Lung (tissue), 12 donors: Measurements from ENCODE around the gene TMEM94. TPM values are rescaled to one million over a fixed set of nuclear protein-coding genes. Genes with fewer than 3 reads are reported as not detected.
"Not testable (repeated sequence)": the region's sequence is repeated elsewhere in the genome, so short reads cannot be mapped to it uniquely, and the experiment has no call there.

ENCODE experiments used
- ATAC-seq: fragments of 200-7000 bp; cut with Tn5 transposase; one replicate; pipeline ENCODE4 v1.9.1; 2020; ENCODE audit warnings: moderate number of reproducible peaks; ENCODE audit not compliant: insufficient read depth, low FRiP score
- DNase-seq, 3 donors: peaks; one replicate each; pipeline ENCODE4 v3.0.0-alpha.2; 2013 to 2017
- H3K27ac ChIP-seq, 2 donors: one replicate each; pipeline ENCODE4 v1.5.1; 2013; ENCODE audit warnings: mild to moderate bottlenecking in 2 of 2, moderate library complexity in 2 of 2, control low read depth in 1 of 2, inconsistent platforms in 1 of 2, low read depth in 1 of 2, low read length in 1 of 2
- H3K27me3 ChIP-seq, 3 donors: one replicate each; pipeline ENCODE4 v1.5.1; 2013; ENCODE audit warnings: low read length in 2 of 3; ENCODE audit not compliant: control insufficient read depth in 3 of 3, insufficient read depth in 3 of 3
- H3K36me3 ChIP-seq, 4 donors: one replicate each; pipeline ENCODE4 v1.5.1; 2013; ENCODE audit warnings: low read length in 4 of 4, mild to moderate bottlenecking in 1 of 4, moderate library complexity in 1 of 4; ENCODE audit not compliant: control insufficient read depth in 4 of 4, insufficient read depth in 4 of 4
- H3K4me1 ChIP-seq, 5 donors: one replicate each; pipeline ENCODE4 v1.5.1; 2013; ENCODE audit warnings: low read length in 5 of 5, mild to moderate bottlenecking in 2 of 5, moderate library complexity in 1 of 5; ENCODE audit not compliant: control insufficient read depth in 5 of 5, insufficient read depth in 5 of 5
- H3K4me3 ChIP-seq: one replicate; pipeline ENCODE4 v1.5.1; 2013; ENCODE audit warnings: mild to moderate bottlenecking, control low read depth, moderate library complexity
- H3K9ac ChIP-seq, 2 donors: one replicate each; pipeline ENCODE4 v1.5.1; 2013; ENCODE audit warnings: low read length in 2 of 2, control low read depth in 1 of 2; ENCODE audit not compliant: insufficient read depth in 1 of 2
- H3K9me3 ChIP-seq, 4 donors: one replicate each; pipeline ENCODE4 v1.5.1; 2013; ENCODE audit warnings: low read length in 3 of 4, mild to moderate bottlenecking in 1 of 4, moderate library complexity in 1 of 4; ENCODE audit not compliant: control insufficient read depth in 4 of 4, insufficient read depth in 3 of 4
- CTCF ChIP-seq: IDR thresholded peaks from 2 replicates; pipeline ENCODE4 v1.5.1; 2012; ENCODE audit warnings: mild to moderate bottlenecking; ENCODE audit errors: control extremely low read depth, extremely low read depth
- WGBS, 2 donors: extraction: QIAGEN DNeasy Blood & Tissue Kit; methylation state at CpG; one replicate each; pipeline ENCODE4 v1.1.7; 2013; 5-methylcytosine and 5-hydroxymethylcytosine counted together
- polyA plus RNA-seq, 2 donors: library from polyadenylated mRNA; stranded (reverse); fragments of 200-250 nt; gene quantifications; one replicate each; pipeline ENCODE4 v1.2.1, GENCODE V29; 2013
- total RNA-seq, 2 donors: library from RNA; depleted of rRNA in 1 of 2; stranded (reverse); fragments of >200 nt in 1 of 2; gene quantifications; one replicate each; pipeline ENCODE4 v1.2.1, GENCODE V29; 2014 to 2021
- donor health status: control.
- donor health status: control.
- donor health status: Bipolar disorder and iron deficiency.
- donor health status: healthy.
- donor health status: DM: yes; HTN: yes; CAD: no.

The TMEM94 gene
- total and polyA plus RNA-seq, 4 donors: 40.0 to 82.3 (median 53.3) TPM

- Histone ChIP-seq H3K9me3 (no peaks in the 10 kb centered on the region), H3K36me3 (peaks cover 0 to 19% (median 15%) of the 10 kb centered on the region in 4 donors), H3K4me3 (no peak overlapping the region), H3K4me1 (peaks cover 9 to 32% (median 28%) of the 10 kb centered on the region in 5 donors), H3K27ac (peak overlapping the region in 1 of 2 donors; percentile 53), H3K9ac (peak overlapping the region in 1 of 2 donors; percentile 30), H3K27me3 (no peaks in the 10 kb centered on the region)
- DNase-seq (no peak), ATAC-seq (no peak)
- TF ChIP-seq CTCF: no peak
- WGBS, 2 donors: 70 to 72% methylated on average over 11 of the region's 11 CpGs
These were observed 20.5 kb downstream of the TMEM94 start for GRCh38 chr17:75476752-75477489.

GRCh38 chr17:75477490-75477862, 21.0 kb downstream of the TMEM94 start:
- DNase-seq, H3K9ac ChIP-seq, H3K27me3 ChIP-seq, ATAC-seq, H3K4me3 ChIP-seq, H3K27ac ChIP-seq, H3K9me3 ChIP-seq: not testable (repeated sequence)
- peaks cover 9 to 32% (median 28%) of the 10 kb centered on the region in 5 donors for H3K4me1 ChIP-seq
- H3K36me3 ChIP-seq: peaks cover 0 to 14% (median 9%) of the 10 kb centered on the region in 4 donors
- WGBS, 2 donors: 90 to 91% methylated on average over 11 of the region's 11 CpGs

GRCh38 chr17:75478508-75478907, 22.1 kb downstream of the TMEM94 start:
- no peak overlapping the region for H3K4me3 ChIP-seq

More at GRCh38 chr17:75478508-75478907, 22.1 kb downstream of the TMEM94 start:
- no peak for TF ChIP-seq CTCF
- peaks cover 9 to 32% (median 28%) of the 10 kb centered on the region in 5 donors for H3K4me1 ChIP-seq
- no peak overlapping the region for H3K9ac ChIP-seq
- H3K27ac ChIP-seq: no peak overlapping the region
- peaks cover 0 to 5% (median under 1%) of the 10 kb centered on the region in 4 donors for H3K36me3 ChIP-seq
- 80% methylated on average over 7 of the region's 7 CpGs for WGBS, 2 donors
- ATAC-seq: no peak
- H3K9me3 ChIP-seq: no peaks in the 10 kb centered on the region
- no peaks in the 10 kb centered on the region for H3K27me3 ChIP-seq
- DNase-seq: no peak
